ENCODE data around the gene COP1.
"Not testable (repeated sequence)": the region's sequence is repeated elsewhere in the genome, so short reads cannot be mapped to it uniquely, and the experiment has no call there.

The COP1 gene

GRCh38 chr1:176029155-176029554 lies 177.9 kb downstream of the COP1 start:
- no peak for TF ChIP-seq CTCF (conservative IDR thresholded peaks at IDR 0.05; ENCODE audit: low read depth)
- CTCF ChIA-PET: no interaction called here
- H3K27ac ChIP-seq: no peak overlapping the region
- POLR2A ChIA-PET (ENCODE audit: low non-redundant PET): no interaction called here
- no peak for DNase-seq (ENCODE audit: low spot score)

- DNase-seq (ENCODE audit: low spot score); POLR2A ChIA-PET (ENCODE audit: low non-redundant PET); H3K27ac ChIP-seq; CTCF ChIA-PET: not testable (repeated sequence)
Measured at GRCh38 chr1:176027934-176028333, 179.2 kb downstream of the COP1 start.

GRCh38 chr1:176022574-176022973 lies 184.5 kb downstream of the COP1 start:
- no peak for TF ChIP-seq CTCF (conservative IDR thresholded peaks at IDR 0.05; ENCODE audit: low read depth)
- ChIA-PET CTCF (no interaction called here), POLR2A (ENCODE audit: low non-redundant PET) (no interaction called here)
- no peak for DNase-seq (ENCODE audit: low spot score)
- H3K27ac ChIP-seq: no peak overlapping the region

GRCh38 chr1:176017722-176018121 lies 189.4 kb downstream of the COP1 start:
- ChIA-PET POLR2A (ENCODE audit: low non-redundant PET) (no interaction called here), CTCF (no interaction called here)
- no peak overlapping the region for H3K27ac ChIP-seq
- no peak for TF ChIP-seq CTCF (conservative IDR thresholded peaks at IDR 0.05; ENCODE audit: low read depth)
- DNase-seq (ENCODE audit: low spot score): no peak

GRCh38 chr1:176009951-176010350 lies 197.1 kb downstream of the COP1 start:
- TF ChIP-seq CTCF (conservative IDR thresholded peaks at IDR 0.05; ENCODE audit: low read depth): no peak
- CTCF ChIA-PET: no interaction called here

GRCh38 chr1:176007756-176008389 lies 199.2 kb downstream of the COP1 start:
- POLR2A ChIA-PET (ENCODE audit: low non-redundant PET); CTCF ChIA-PET; H3K27ac ChIP-seq; DNase-seq (ENCODE audit: low spot score): not testable (repeated sequence)

More at GRCh38 chr1:176009951-176010350, 197.1 kb downstream of the COP1 start:
- no peak overlapping the region for H3K27ac ChIP-seq
- POLR2A ChIA-PET (ENCODE audit: low non-redundant PET): no interaction called here
- no peak for DNase-seq (ENCODE audit: low spot score)

- DNase-seq (ENCODE audit: low spot score); H3K27ac ChIP-seq; POLR2A ChIA-PET (ENCODE audit: low non-redundant PET); CTCF ChIA-PET: not testable (repeated sequence)
Measured at GRCh38 chr1:175994660-175995059, 212.4 kb downstream of the COP1 start.

- DNase-seq (ENCODE audit: low spot score); POLR2A ChIA-PET (ENCODE audit: low non-redundant PET); CTCF ChIA-PET; H3K27ac ChIP-seq: not testable (repeated sequence)
Measured at GRCh38 chr1:175992825-175993224, 214.3 kb downstream of the COP1 start.

GRCh38 chr1:175992202-175992601 lies 214.9 kb downstream of the COP1 start:
- POLR2A ChIA-PET (ENCODE audit: low non-redundant PET); DNase-seq (ENCODE audit: low spot score); CTCF ChIA-PET; H3K27ac ChIP-seq: not testable (repeated sequence)

Measured in RWPE1 (cell line).